HEK293 (cell line): ENCODE data around the gene EYS.

Source experiments
- CTCF ChIA-PET: fragments of 350-600 bp; formaldehyde crosslinking; extraction: SDS; loops from one replicate; lab custom pipeline; 2021; ENCODE audit warnings: antibody characterized with exemption; lab: Yijun Ruan, JAX
- POLR2A ChIA-PET: fragments of 300-600 bp; formaldehyde crosslinking; extraction: SDS; loops from one replicate; lab custom pipeline; 2020; ENCODE audit warnings: antibody characterized with exemption, inconsistent platforms; lab: Yijun Ruan, JAX
- H3K27ac ChIP-seq: fragments of 200-500 bp; sonication (Bioruptor generic); 2 replicates; pipeline ENCODE4 v1.5.1; 2014; ENCODE audit warnings: low read depth, low read length, control low read depth, inconsistent platforms; ENCODE audit errors: extremely low read depth
- H3K36me3 ChIP-seq, 2 experiments: fragments of 200-500 bp in 1 of 2; sonication (Bioruptor generic) in 1 of 2; 1 replicate in 1 of 2; 2 replicates in 1 of 2; pipeline ENCODE4 v1.5.1; 2014 to 2017; ENCODE audit warnings: inconsistent platforms in 2 of 2, low read length in 2 of 2; ENCODE audit not compliant: control insufficient read depth in 2 of 2, insufficient read depth in 1 of 2
- H3K4me1 ChIP-seq: fragments of 200-500 bp; sonication (Bioruptor generic); 2 replicates; pipeline ENCODE4 v1.5.1; 2014; ENCODE audit warnings: mild to moderate bottlenecking, low read length, inconsistent platforms; ENCODE audit not compliant: control insufficient read depth, insufficient read depth
- H3K4me3 ChIP-seq: 2 replicates; pipeline ENCODE4 v1.5.1; 2011; ENCODE audit warnings: low read depth, mild to moderate bottlenecking, control low read depth, low read length, moderate library complexity
- H3K9me3 ChIP-seq: fragments of 200-500 bp; sonication (Bioruptor generic); 2 replicates; pipeline ENCODE4 v1.5.1; 2014; ENCODE audit warnings: low read depth, low read length, inconsistent platforms; ENCODE audit not compliant: control insufficient read depth, insufficient read depth
- FEZF1 ChIP-seq: fragments of 450-650 bp; formaldehyde crosslinking; IDR thresholded peaks from 2 replicates; pipeline ENCODE4 v1.5.1; 2016; ENCODE audit warnings: missing biosample characterization, missing genetic modification characterization
- SCRT1 ChIP-seq: fragments of 450-650 bp; formaldehyde crosslinking; IDR thresholded peaks from 2 replicates; pipeline ENCODE4 v1.5.1; 2016; ENCODE audit warnings: missing biosample characterization, missing genetic modification characterization, borderline replicate concordance
- ZBTB21 ChIP-seq: fragments of 450-650 bp; formaldehyde crosslinking; IDR thresholded peaks from 2 replicates; pipeline ENCODE4 v1.5.1; 2017; ENCODE audit warnings: missing biosample characterization, missing genetic modification characterization
- ZFP69B ChIP-seq: fragments of 450-650 bp; formaldehyde crosslinking; IDR thresholded peaks from 2 replicates; pipeline ENCODE4 v1.5.1; 2016; ENCODE audit warnings: missing biosample characterization, missing genetic modification characterization
- ZNF174 ChIP-seq: fragments of 450-650 bp; formaldehyde crosslinking; IDR thresholded peaks from 2 replicates; pipeline ENCODE4 v1.5.0; 2017; ENCODE audit warnings: missing biosample characterization, mild to moderate bottlenecking, missing genetic modification characterization
- ZNF175 ChIP-seq: fragments of 450-650 bp; formaldehyde crosslinking; IDR thresholded peaks from 2 replicates; pipeline ENCODE4 v1.5.1; 2016; ENCODE audit warnings: missing biosample characterization, missing genetic modification characterization
- ZNF248 ChIP-seq: fragments of 450-650 bp; formaldehyde crosslinking; IDR thresholded peaks from 2 replicates; pipeline ENCODE4 v1.5.1; 2017; ENCODE audit warnings: missing biosample characterization, missing genetic modification characterization
- ZNF335 ChIP-seq: fragments of 450-650 bp; formaldehyde crosslinking; conservative IDR thresholded peaks from 2 replicates; pipeline ENCODE4 v1.5.1; 2016; ENCODE audit warnings: missing biosample characterization, missing genetic modification characterization
- ZNF473 ChIP-seq: fragments of 450-650 bp; formaldehyde crosslinking; IDR thresholded peaks from 2 replicates; pipeline ENCODE4 v1.5.1; 2017; ENCODE audit warnings: missing biosample characterization, missing genetic modification characterization
- ZNF585B ChIP-seq: fragments of 450-650 bp; formaldehyde crosslinking; IDR thresholded peaks from 2 replicates; pipeline ENCODE4 v1.5.1; 2016; ENCODE audit warnings: missing biosample characterization, missing genetic modification characterization
- ZNF660 ChIP-seq: fragments of 450-650 bp; IDR thresholded peaks from 2 replicates; pipeline ENCODE4 v1.5.1; 2018; ENCODE audit warnings: missing biosample characterization, mild to moderate bottlenecking, missing genetic modification characterization
- ZNF707 ChIP-seq: fragments of 450-650 bp; formaldehyde crosslinking; IDR thresholded peaks from 2 replicates; pipeline ENCODE4 v1.5.1; 2016; ENCODE audit warnings: missing biosample characterization, missing genetic modification characterization
- ZNF792 ChIP-seq: fragments of 450-650 bp; formaldehyde crosslinking; IDR thresholded peaks from 2 replicates; pipeline ENCODE4 v1.5.1; 2016; ENCODE audit warnings: missing biosample characterization, missing genetic modification characterization
- TF ChIP-seq, protein P1 (sequence below): fragments of 450-650 bp; formaldehyde crosslinking; IDR thresholded peaks from 2 replicates; pipeline ENCODE4 v1.5.1; 2016; ENCODE audit warnings: missing biosample characterization, missing genetic modification characterization
- TF ChIP-seq, protein P2 (sequence below): fragments of 450-650 bp; formaldehyde crosslinking; IDR thresholded peaks from 2 replicates; pipeline ENCODE4 v1.5.1; 2016; ENCODE audit warnings: missing biosample characterization, missing genetic modification characterization
- TF ChIP-seq, protein P3 (sequence below): fragments of 450-650 bp; formaldehyde crosslinking; IDR thresholded peaks from 2 replicates; pipeline ENCODE4 v1.5.1; 2017; ENCODE audit warnings: missing biosample characterization, missing genetic modification characterization
- TF ChIP-seq, protein P4 (sequence below): fragments of 450-650 bp; formaldehyde crosslinking; IDR thresholded peaks from 2 replicates; pipeline ENCODE4 v1.5.1; 2017; ENCODE audit warnings: missing biosample characterization, missing genetic modification characterization

Gene EYS

DNA sequence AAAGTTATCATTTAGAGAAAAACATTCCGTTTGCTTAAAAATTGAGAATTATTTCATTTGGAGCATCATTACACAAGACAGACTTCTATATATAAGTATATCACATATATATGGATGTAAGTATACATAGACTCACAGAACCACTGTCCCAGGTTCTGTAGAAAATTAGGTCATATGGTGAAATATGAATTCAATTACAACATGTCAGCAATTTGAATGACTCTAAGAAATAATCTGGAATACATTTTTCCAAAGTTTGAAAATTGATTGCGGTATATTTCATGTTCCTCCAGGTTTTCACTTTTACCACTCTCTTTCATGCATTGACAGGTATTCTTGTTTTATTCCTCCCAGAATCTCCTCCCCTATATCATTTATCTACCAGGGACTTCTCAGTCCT lies 1179.1 kb downstream of the EYS start:
- Histone ChIP-seq H3K4me1 (no peaks in the 10 kb centered on the region), H3K27ac (no peak overlapping the region), H3K9me3 (no peaks in the 10 kb centered on the region), H3K36me3 (no peaks in the 10 kb centered on the region), H3K4me3 (no peak overlapping the region)
- ChIA-PET POLR2A (no interaction called here), CTCF (interaction anchor here (1.3 kb wide), 1 partner anchor 23 kb away, joined by 5 read pairs; no protein-coding TSS in a partner anchor)
- TF ChIP-seq ZNF174 (tag by site-specific recombination): no peak
- TF ChIP-seq ZNF660: no peak
- no peak for TF ChIP-seq FEZF1
- no peak for TF ChIP-seq ZNF335 (tag by site-specific recombination)
- TF ChIP-seq ZNF707 (tag by site-specific recombination): no peak
- TF ChIP-seq ZFP69B: no peak
- TF ChIP-seq ZNF792 (tag by site-specific recombination): no peak
- TF ChIP-seq, protein P1, sequence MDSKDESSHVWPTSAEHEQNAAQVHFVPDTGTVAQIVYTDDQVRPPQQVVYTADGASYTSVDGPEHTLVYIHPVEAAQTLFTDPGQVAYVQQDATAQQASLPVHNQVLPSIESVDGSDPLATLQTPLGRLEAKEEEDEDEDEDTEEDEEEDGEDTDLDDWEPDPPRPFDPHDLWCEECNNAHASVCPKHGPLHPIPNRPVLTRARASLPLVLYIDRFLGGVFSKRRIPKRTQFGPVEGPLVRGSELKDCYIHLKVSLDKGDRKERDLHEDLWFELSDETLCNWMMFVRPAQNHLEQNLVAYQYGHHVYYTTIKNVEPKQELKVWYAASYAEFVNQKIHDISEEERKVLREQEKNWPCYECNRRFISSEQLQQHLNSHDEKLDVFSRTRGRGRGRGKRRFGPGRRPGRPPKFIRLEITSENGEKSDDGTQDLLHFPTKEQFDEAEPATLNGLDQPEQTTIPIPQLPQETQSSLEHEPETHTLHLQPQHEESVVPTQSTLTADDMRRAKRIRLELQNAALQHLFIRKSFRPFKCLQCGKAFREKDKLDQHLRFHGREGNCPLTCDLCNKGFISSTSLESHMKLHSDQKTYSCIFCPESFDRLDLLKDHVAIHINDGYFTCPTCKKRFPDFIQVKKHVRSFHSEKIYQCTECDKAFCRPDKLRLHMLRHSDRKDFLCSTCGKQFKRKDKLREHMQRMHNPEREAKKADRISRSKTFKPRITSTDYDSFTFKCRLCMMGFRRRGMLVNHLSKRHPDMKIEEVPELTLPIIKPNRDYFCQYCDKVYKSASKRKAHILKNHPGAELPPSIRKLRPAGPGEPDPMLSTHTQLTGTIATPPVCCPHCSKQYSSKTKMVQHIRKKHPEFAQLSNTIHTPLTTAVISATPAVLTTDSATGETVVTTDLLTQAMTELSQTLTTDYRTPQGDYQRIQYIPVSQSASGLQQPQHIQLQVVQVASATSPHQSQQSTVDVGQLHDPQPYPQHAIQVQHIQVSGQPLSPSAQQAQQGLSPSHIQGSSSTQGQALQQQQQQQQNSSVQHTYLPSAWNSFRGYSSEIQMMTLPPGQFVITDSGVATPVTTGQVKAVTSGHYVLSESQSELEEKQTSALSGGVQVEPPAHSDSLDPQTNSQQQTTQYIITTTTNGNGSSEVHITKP (tag by site-specific recombination): no peak
- TF ChIP-seq, protein P2, sequence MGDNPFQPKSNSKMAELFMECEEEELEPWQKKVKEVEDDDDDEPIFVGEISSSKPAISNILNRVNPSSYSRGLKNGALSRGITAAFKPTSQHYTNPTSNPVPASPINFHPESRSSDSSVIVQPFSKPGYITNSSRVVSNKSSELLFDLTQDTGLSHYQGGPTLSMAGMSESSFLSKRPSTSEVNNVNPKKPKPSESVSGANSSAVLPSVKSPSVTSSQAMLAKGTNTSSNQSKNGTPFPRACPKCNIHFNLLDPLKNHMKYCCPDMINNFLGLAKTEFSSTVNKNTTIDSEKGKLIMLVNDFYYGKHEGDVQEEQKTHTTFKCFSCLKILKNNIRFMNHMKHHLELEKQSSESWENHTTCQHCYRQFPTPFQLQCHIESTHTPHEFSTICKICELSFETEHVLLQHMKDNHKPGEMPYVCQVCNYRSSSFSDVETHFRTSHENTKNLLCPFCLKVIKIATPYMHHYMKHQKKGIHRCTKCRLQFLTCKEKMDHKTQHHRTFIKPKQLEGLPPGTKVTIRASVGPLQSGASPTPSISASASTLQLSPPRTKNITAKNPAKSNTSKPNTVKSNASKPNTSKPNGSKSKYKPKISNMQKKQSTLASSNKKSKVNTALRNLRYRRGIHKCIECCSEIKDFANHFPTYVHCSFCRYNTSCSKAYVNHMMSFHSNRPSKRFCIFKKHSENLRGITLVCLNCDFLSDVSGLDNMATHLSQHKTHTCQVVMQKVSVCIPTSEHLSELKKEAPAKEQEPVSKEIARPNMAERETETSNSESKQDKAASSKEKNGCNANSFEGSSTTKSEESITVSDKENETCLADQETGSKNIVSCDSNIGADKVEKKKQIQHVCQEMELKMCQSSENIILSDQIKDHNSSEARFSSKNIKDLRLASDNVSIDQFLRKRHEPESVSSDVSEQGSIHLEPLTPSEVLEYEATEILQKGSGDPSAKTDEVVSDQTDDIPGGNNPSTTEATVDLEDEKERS (tag by site-specific recombination): no peak
- no peak for TF ChIP-seq ZNF248 (tag by site-specific recombination)
- no peak for TF ChIP-seq ZBTB21 (tag by site-specific recombination)
- TF ChIP-seq, protein P3, sequence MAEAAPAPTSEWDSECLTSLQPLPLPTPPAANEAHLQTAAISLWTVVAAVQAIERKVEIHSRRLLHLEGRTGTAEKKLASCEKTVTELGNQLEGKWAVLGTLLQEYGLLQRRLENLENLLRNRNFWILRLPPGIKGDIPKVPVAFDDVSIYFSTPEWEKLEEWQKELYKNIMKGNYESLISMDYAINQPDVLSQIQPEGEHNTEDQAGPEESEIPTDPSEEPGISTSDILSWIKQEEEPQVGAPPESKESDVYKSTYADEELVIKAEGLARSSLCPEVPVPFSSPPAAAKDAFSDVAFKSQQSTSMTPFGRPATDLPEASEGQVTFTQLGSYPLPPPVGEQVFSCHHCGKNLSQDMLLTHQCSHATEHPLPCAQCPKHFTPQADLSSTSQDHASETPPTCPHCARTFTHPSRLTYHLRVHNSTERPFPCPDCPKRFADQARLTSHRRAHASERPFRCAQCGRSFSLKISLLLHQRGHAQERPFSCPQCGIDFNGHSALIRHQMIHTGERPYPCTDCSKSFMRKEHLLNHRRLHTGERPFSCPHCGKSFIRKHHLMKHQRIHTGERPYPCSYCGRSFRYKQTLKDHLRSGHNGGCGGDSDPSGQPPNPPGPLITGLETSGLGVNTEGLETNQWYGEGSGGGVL (tag by site-specific recombination): no peak
- no peak for TF ChIP-seq SCRT1 (tag by site-specific recombination)
- no peak for TF ChIP-seq ZNF473 (tag by site-specific recombination)
- no peak for TF ChIP-seq ZNF175 (tag by site-specific recombination)
- no peak for TF ChIP-seq ZNF585B (tag by site-specific recombination)
- TF ChIP-seq, protein P4, sequence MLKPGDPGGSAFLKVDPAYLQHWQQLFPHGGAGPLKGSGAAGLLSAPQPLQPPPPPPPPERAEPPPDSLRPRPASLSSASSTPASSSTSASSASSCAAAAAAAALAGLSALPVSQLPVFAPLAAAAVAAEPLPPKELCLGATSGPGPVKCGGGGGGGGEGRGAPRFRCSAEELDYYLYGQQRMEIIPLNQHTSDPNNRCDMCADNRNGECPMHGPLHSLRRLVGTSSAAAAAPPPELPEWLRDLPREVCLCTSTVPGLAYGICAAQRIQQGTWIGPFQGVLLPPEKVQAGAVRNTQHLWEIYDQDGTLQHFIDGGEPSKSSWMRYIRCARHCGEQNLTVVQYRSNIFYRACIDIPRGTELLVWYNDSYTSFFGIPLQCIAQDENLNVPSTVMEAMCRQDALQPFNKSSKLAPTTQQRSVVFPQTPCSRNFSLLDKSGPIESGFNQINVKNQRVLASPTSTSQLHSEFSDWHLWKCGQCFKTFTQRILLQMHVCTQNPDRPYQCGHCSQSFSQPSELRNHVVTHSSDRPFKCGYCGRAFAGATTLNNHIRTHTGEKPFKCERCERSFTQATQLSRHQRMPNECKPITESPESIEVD: no peak
